Muscle of leg (tissue), 11 donors: Measurements from ENCODE around the gene BHMT2. TPM values are rescaled to one million over a fixed set of nuclear protein-coding genes. Genes with fewer than 3 reads are reported as not detected.

Source experiments
- DNase-seq: peaks from one replicate; pipeline ENCODE4 v3.0.0; 2013
- H3K27ac ChIP-seq: one replicate; pipeline ENCODE4 v1.5.1; 2013; ENCODE audit warnings: mild to moderate bottlenecking, low read length, control low read depth
- H3K27me3 ChIP-seq: one replicate; pipeline ENCODE4 v1.6.1; 2013; ENCODE audit warnings: low read length; ENCODE audit not compliant: control insufficient read depth, insufficient read depth
- H3K36me3 ChIP-seq: one replicate; pipeline ENCODE4 v1.6.1; 2013; ENCODE audit warnings: low read length; ENCODE audit not compliant: control insufficient read depth, insufficient read depth
- H3K4me1 ChIP-seq: one replicate; pipeline ENCODE4 v1.6.1; 2013; ENCODE audit warnings: low read length; ENCODE audit not compliant: control insufficient read depth, insufficient read depth
- H3K4me3 ChIP-seq: one replicate; pipeline ENCODE4 v1.5.1; 2013; ENCODE audit warnings: low read length, control low read depth
- H3K9me3 ChIP-seq: replicated peaks from 2 replicates; pipeline ENCODE4 v1.6.1; 2013; ENCODE audit warnings: low read depth, low read length; ENCODE audit not compliant: control insufficient read depth
- WGBS: methylation state at CpG from one replicate; pipeline ENCODE4 v1.1.5; 2013; ENCODE audit warnings: missing lambda C conversion rate; ENCODE audit not compliant: insufficient coverage; 5-methylcytosine and 5-hydroxymethylcytosine counted together
- polyA plus RNA-seq, 8 donors: library from polyadenylated mRNA; unstranded; fragments of 120-200 nt; gene quantifications; one replicate each; pipeline versions ENCODE4 v1.2.1 to v1.2.3, GENCODE V29; 2013; ENCODE audit warnings: inconsistent platforms in 1 of 8, low replicate concordance in 1 of 8; ENCODE audit not compliant: insufficient read length in 8 of 8, insufficient read depth in 1 of 8
- total RNA-seq: library from RNA; stranded (reverse); fragments of 120-200 nt; gene quantifications from one replicate; pipeline ENCODE4 v1.2.4, GENCODE V29; 2013

BHMT2 gene
- total and polyA plus RNA-seq, 9 donors: 2.0 to 5.8 (median 2.7) TPM

DNA sequence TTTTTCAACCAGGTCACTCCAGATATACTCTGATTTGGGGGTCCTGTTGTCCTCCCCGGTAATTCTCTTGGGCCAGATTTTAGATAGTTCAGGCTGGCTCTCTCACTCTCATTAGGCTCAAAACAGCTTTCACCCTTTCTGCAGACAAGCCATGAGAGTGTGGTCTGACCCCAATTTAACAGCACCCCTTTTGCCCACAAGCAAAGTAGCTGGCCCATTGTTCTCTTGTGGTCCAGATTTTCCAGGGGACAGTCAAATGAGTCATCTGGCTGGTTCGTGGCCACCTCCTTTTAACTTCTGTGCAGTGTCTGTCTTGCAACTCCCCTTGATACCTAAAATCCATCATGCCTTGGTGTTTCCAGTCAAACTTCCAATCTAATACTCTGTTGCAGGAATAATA is 16.5 kb downstream of the BHMT2 start:
- DNase-seq: no peak
- Histone ChIP-seq H3K27me3 (no peaks in the 10 kb centered on the region), H3K9me3 (no peaks in the 10 kb centered on the region), H3K4me3 (no peak overlapping the region), H3K27ac (no peak overlapping the region), H3K36me3 (no peaks in the 10 kb centered on the region), H3K4me1 (no peaks in the 10 kb centered on the region)
- 78% methylated on average over 2 of the region's 2 CpGs for WGBS

- no peaks in the 10 kb centered on the region for H3K36me3 ChIP-seq
- no peak overlapping the region for H3K4me3 ChIP-seq
- no peaks in the 10 kb centered on the region for H3K27me3 ChIP-seq
- no peak for DNase-seq
- no peaks in the 10 kb centered on the region for H3K9me3 ChIP-seq
- H3K27ac ChIP-seq: no peak overlapping the region
- H3K4me1 ChIP-seq: no peaks in the 10 kb centered on the region
- WGBS: no CpG with 5 or more reads among the region's 4 CpGs
These were observed 18.9 kb downstream of the BHMT2 start for GRCh38 chr5:79088507-79088906.

DNA sequence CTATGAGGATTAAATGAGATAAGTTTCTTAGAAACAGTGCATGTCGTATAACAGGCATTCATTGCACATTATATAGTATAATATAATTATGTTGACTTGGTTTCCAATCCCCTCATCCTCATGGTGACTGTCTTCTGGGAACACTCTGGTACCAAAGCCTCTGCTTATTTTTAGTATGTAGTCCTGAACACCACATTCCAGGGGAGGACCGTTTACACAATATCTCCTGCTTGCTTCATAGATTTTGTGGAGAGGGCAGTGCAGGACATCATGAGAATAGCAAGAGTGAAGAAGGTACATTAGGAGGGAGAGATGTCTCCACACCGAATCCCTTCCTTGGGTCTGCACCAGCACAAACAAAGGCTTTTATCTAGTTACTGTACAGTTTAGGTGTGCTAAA is 21.5 kb downstream of the BHMT2 start:
- no peak overlapping the region for H3K27ac ChIP-seq
- no peak for DNase-seq
- no peaks in the 10 kb centered on the region for H3K27me3 ChIP-seq
- no peaks in the 10 kb centered on the region for H3K4me1 ChIP-seq
- WGBS: no CpG with 5 or more reads among the region's 3 CpGs
- no peak overlapping the region for H3K4me3 ChIP-seq
- no peaks in the 10 kb centered on the region for H3K9me3 ChIP-seq
- H3K36me3 ChIP-seq: no peaks in the 10 kb centered on the region

- no peaks in the 10 kb centered on the region for H3K9me3 ChIP-seq
- no peak for DNase-seq
These were observed 24.2 kb downstream of the BHMT2 start for GRCh38 chr5:79093762-79094161.

DNA sequence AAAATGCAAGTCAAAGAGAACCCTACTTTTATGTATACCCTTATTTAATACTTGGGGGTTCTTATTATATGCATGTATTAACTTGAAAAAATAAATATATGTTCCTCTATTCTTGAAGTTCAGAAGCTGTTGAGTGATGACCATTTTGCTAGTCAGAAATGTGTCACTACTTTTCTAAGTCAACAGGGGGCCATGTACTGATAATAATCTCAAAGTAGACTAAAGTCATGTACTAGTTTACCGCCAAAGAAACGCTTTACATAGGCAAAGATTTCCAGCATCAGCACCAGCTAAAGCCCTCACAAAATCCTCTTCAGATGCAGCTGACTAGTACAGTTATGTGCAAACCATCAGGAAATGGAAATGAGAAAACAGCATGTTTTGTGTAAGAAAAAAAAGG is 36.3 kb downstream of the BHMT2 start:
- Histone ChIP-seq H3K9me3 (no peaks in the 10 kb centered on the region), H3K4me1 (no peaks in the 10 kb centered on the region), H3K4me3 (no peak overlapping the region), H3K36me3 (no peaks in the 10 kb centered on the region), H3K27ac (no peak overlapping the region), H3K27me3 (peaks cover 18% of the 10 kb centered on the region)
- no CpG with 5 or more reads among the region's 2 CpGs for WGBS
- no peak for DNase-seq

More at GRCh38 chr5:79093762-79094161, 24.2 kb downstream of the BHMT2 start:
- Histone ChIP-seq H3K27ac (no peak overlapping the region), H3K4me1 (no peaks in the 10 kb centered on the region), H3K4me3 (no peak overlapping the region), H3K36me3 (no peaks in the 10 kb centered on the region), H3K27me3 (no peaks in the 10 kb centered on the region)
- WGBS: 20% methylated on average over 1 of the region's 3 CpGs

- WGBS: 35% methylated on average over 6 of the region's 7 CpGs
- H3K4me1 ChIP-seq: peaks cover 9% of the 10 kb centered on the region
- no peaks in the 10 kb centered on the region for H3K36me3 ChIP-seq
- H3K9me3 ChIP-seq: no peaks in the 10 kb centered on the region
- peak; percentile 41 for DNase-seq
- no peak overlapping the region for H3K4me3 ChIP-seq
- peaks cover 29% of the 10 kb centered on the region for H3K27me3 ChIP-seq
- no peak overlapping the region for H3K27ac ChIP-seq
These were observed 37.6 kb downstream of the BHMT2 start for GRCh38 chr5:79107020-79107796.

- no peak overlapping the region for H3K27ac ChIP-seq
- peaks cover 38% of the 10 kb centered on the region for H3K27me3 ChIP-seq
- WGBS: no CpG with 5 or more reads among the region's 3 CpGs
- H3K36me3 ChIP-seq: no peaks in the 10 kb centered on the region
- DNase-seq: no peak
- H3K4me3 ChIP-seq: no peak overlapping the region
- H3K9me3 ChIP-seq: no peaks in the 10 kb centered on the region
- peaks cover 11% of the 10 kb centered on the region for H3K4me1 ChIP-seq
These were observed 38.5 kb downstream of the BHMT2 start for GRCh38 chr5:79108086-79108485.

- no peak overlapping the region for H3K4me3 ChIP-seq
- WGBS: 48% methylated on average over 3 of the region's 8 CpGs
- peaks cover 40% of the 10 kb centered on the region for H3K27me3 ChIP-seq
These were observed 39.2 kb downstream of the BHMT2 start for GRCh38 chr5:79108792-79109191.

GRCh38 chr5:79109527-79110492 is 40.2 kb downstream of the BHMT2 start:
- peak; percentile 3 for DNase-seq
- peaks cover 43% of the 10 kb centered on the region for H3K27me3 ChIP-seq
- H3K36me3 ChIP-seq: no peaks in the 10 kb centered on the region
- no peak overlapping the region for H3K4me3 ChIP-seq
- H3K27ac ChIP-seq: no peak overlapping the region
- peaks cover 11% of the 10 kb centered on the region for H3K4me1 ChIP-seq
- 17% methylated on average over 2 of the region's 15 CpGs for WGBS
- H3K9me3 ChIP-seq: no peaks in the 10 kb centered on the region

More at GRCh38 chr5:79108792-79109191, 39.2 kb downstream of the BHMT2 start:
- Histone ChIP-seq H3K9me3 (no peaks in the 10 kb centered on the region), H3K4me1 (peaks cover 11% of the 10 kb centered on the region), H3K36me3 (no peaks in the 10 kb centered on the region), H3K27ac (no peak overlapping the region)
- DNase-seq: no peak

- no peak within 1 kb of the TSS for H3K4me3 ChIP-seq
- 14% methylated on average over 31 of the region's 32 CpGs for WGBS
- H3K27me3 ChIP-seq: peaks cover 44% of the 10 kb centered on the region
- no peaks in the 10 kb centered on the region for H3K36me3 ChIP-seq
- no peak for DNase-seq
- peaks cover 11% of the 10 kb centered on the region for H3K4me1 ChIP-seq
- H3K9me3 ChIP-seq: no peaks in the 10 kb centered on the region
- H3K27ac ChIP-seq: no peak within 1 kb of the TSS
These were observed 41.9 kb downstream of the BHMT2 start, which contains the start of gene BHMT for GRCh38 chr5:79111387-79111959. Gene BHMT (plus strand): TSS chr5:79111809. CDS start chr5:79111886, 77 bp downstream.
